Breast epithelium (tissue), 4 donors: ENCODE measurements around the gene SRGAP1. TPM values are rescaled to one million over a fixed set of nuclear protein-coding genes. Genes with fewer than 3 reads are reported as not detected.

Experiments used
- DNase-seq, 2 donors: peaks; one replicate each; pipeline ENCODE4 v3.0.0-alpha.2; 2019; ENCODE audit warnings: low spot score in 2 of 2
- H3K27ac ChIP-seq, 2 donors: fragments of 200-600 bp; sonication (generic) in 1 of 2; one replicate each; pipeline ENCODE4 v1.5.1; 2016 to 2019; ENCODE audit warnings: mild to moderate bottlenecking in 1 of 2
- H3K27me3 ChIP-seq, 2 donors: fragments of 200-600 bp; sonication (generic) in 1 of 2; one replicate each; pipeline versions ENCODE4 v1.5.1 to v1.6.0; 2017 to 2019; ENCODE audit warnings: control low read depth in 1 of 2, mild to moderate bottlenecking in 1 of 2
- H3K36me3 ChIP-seq: fragments of 200-600 bp; one replicate; pipeline ENCODE4 v1.5.1; 2019
- H3K4me1 ChIP-seq, 2 donors: fragments of 200-600 bp; sonication (generic); one replicate each; pipeline ENCODE4 v1.5.1; 2016 to 2019; ENCODE audit warnings: control low read depth in 1 of 2
- H3K4me3 ChIP-seq, 3 donors: fragments of 200-600 bp; sonication (generic); 1 replicate in 2 of 3; 2 replicates in 1 of 3; pipeline ENCODE4 v1.5.1; 2016 to 2019; ENCODE audit warnings: mild to moderate bottlenecking in 3 of 3, moderate library complexity in 2 of 3
- H3K9me3 ChIP-seq, 2 donors: fragments of 200-600 bp; sonication (generic) in 1 of 2; one replicate each; pipeline ENCODE4 v1.5.1; 2016 to 2019; ENCODE audit warnings: control low read depth in 1 of 2
- CTCF ChIP-seq, 3 donors: fragments of 450-650 bp; IDR thresholded peaks; one replicate each; pipeline ENCODE4 v1.5.1; 2016 to 2017; ENCODE audit warnings: antibody characterized with exemption in 3 of 3, mild to moderate bottlenecking in 3 of 3, moderate library complexity in 3 of 3
- POLR2A ChIP-seq: fragments of 450-650 bp; IDR thresholded peaks from one replicate; pipeline ENCODE4 v1.6.1; 2016; ENCODE audit warnings: antibody characterized with exemption, mild to moderate bottlenecking, moderate library complexity
- POLR2AphosphoS5 ChIP-seq, 3 donors: sonication (generic); formaldehyde crosslinking; IDR thresholded peaks; one replicate each; pipeline ENCODE4 v1.6.1; 2017; ENCODE audit warnings: antibody characterized with exemption in 3 of 3
- intact Hi-C: fragments of 100-400 bp; cut with DNase I; formaldehyde crosslinking; loops from one replicate; pipeline ENCODE4 v1.15.1; 2023; ENCODE audit warnings: low total_unique reads
- total RNA-seq, 3 donors: library from RNA; depleted of rRNA; stranded (reverse); fragments of >200 nt; gene quantifications; one replicate each; pipeline ENCODE4 v1.1.0, GENCODE V29; 2016

The SRGAP1 gene
- total RNA-seq, 3 donors from 2014 or later = 20.3 to 58.7 (median 29.3) TPM

GRCh38 chr12:63996556-63996955 is 152.1 kb downstream of the SRGAP1 start:
- Histone ChIP-seq H3K4me1 (peaks cover 0 to 7% of the 10 kb centered on the region in 2 donors), H3K27ac (no peak overlapping the region), H3K27me3 (no peaks in the 10 kb centered on the region), H3K4me3 (no peak overlapping the region), H3K36me3 (no peaks in the 10 kb centered on the region), H3K9me3 (no peaks in the 10 kb centered on the region)
- TF ChIP-seq CTCF (IDR thresholded peaks at IDR 0.05) (no peak), POLR2A (no peak), POLR2AphosphoS5 (IDR thresholded peaks at IDR 0.05) (no peak)
- intact Hi-C loops = no loop called here
- DNase-seq = no peak

- DNase-seq = no peak
- no peaks in the 10 kb centered on the region for H3K36me3 ChIP-seq
- no peaks in the 10 kb centered on the region for H3K27me3 ChIP-seq
- no peaks in the 10 kb centered on the region for H3K9me3 ChIP-seq
- no peak overlapping the region for H3K27ac ChIP-seq
- TF ChIP-seq CTCF (IDR thresholded peaks at IDR 0.05) (no peak), POLR2A (no peak), POLR2AphosphoS5 (IDR thresholded peaks at IDR 0.05) (no peak)
- intact Hi-C loops = no loop called here
- no peak overlapping the region for H3K4me3 ChIP-seq
- H3K4me1 ChIP-seq = peaks cover 0 to 2% of the 10 kb centered on the region in 2 donors
Observed at GRCh38 chr12:63997198-63997597, 152.7 kb downstream of the SRGAP1 start.

GRCh38 chr12:63998584-63998983 is 154.1 kb downstream of the SRGAP1 start:
- intact Hi-C loops = no loop called here
- Histone ChIP-seq H3K27me3 (no peaks in the 10 kb centered on the region), H3K27ac (no peak overlapping the region), H3K4me3 (no peak overlapping the region), H3K4me1 (no peaks in the 10 kb centered on the region), H3K9me3 (no peaks in the 10 kb centered on the region), H3K36me3 (no peaks in the 10 kb centered on the region)
- TF ChIP-seq CTCF (IDR thresholded peaks at IDR 0.05) (no peak), POLR2AphosphoS5 (IDR thresholded peaks at IDR 0.05) (no peak), POLR2A (no peak)
- DNase-seq = no peak

- intact Hi-C loops = no loop called here
- Histone ChIP-seq H3K27me3 (no peaks in the 10 kb centered on the region), H3K9me3 (no peaks in the 10 kb centered on the region), H3K36me3 (no peaks in the 10 kb centered on the region), H3K4me3 (no peak overlapping the region), H3K4me1 (no peaks in the 10 kb centered on the region), H3K27ac (no peak overlapping the region)
- DNase-seq = no peak
- TF ChIP-seq CTCF (IDR thresholded peaks at IDR 0.05) = no peak
- no peak for TF ChIP-seq POLR2A
- TF ChIP-seq POLR2AphosphoS5 (IDR thresholded peaks at IDR 0.05) = no peak
Observed at GRCh38 chr12:63999853-64000252, 155.4 kb downstream of the SRGAP1 start.

GRCh38 chr12:64001439-64001838 is 156.9 kb downstream of the SRGAP1 start:
- no peak for DNase-seq
- H3K27ac ChIP-seq = no peak overlapping the region
- H3K27me3 ChIP-seq = no peaks in the 10 kb centered on the region
- H3K4me1 ChIP-seq = no peaks in the 10 kb centered on the region
- TF ChIP-seq POLR2AphosphoS5 (IDR thresholded peaks at IDR 0.05) (no peak), POLR2A (no peak), CTCF (IDR thresholded peaks at IDR 0.05) (no peak)
- intact Hi-C loops = no loop called here
- H3K9me3 ChIP-seq = no peaks in the 10 kb centered on the region
- no peaks in the 10 kb centered on the region for H3K36me3 ChIP-seq
- no peak overlapping the region for H3K4me3 ChIP-seq
